ENCODE data around the gene RFWD3.

Gene RFWD3

DNA sequence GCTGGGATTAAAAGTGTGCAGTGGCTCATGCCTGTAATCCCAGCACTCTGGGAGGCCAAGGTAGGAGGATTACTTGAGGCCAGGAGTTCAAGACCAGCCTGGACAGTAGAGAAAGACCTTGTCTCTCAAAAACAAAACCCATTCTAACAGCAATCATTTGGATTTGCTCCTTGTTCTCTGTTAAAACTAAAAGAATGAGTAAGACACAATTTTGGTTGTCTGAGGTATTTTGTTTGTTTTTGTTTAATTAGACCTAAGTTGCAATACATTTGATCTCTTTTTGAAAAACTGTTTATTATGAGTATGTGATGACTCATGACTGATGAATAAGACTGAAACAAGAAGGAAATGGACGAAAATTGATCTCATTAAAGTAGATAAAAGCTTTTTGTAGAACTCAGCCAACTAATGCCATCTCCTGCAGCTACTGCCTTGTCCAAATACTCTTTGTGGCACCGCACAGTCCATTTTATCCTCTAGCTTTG is 88.8 kb downstream of the RFWD3 start:
- H3K79me2 ChIP-seq (ENCODE audit: insufficient read depth, low read length): peaks cover 41% of the 10 kb centered on the region
- H3K4me1 ChIP-seq (ENCODE audit: insufficient read depth, low read length): no peaks in the 10 kb centered on the region
- H3K4me3 ChIP-seq (ENCODE audit: low read depth in 1 of 2, low read length in 2 of 2): no peak overlapping the region
- no peaks in the 10 kb centered on the region for H3K9me3 ChIP-seq (ENCODE audit: insufficient read depth, low read length, severe bottlenecking)
- TF ChIP-seq EZH2 (IDR thresholded peaks at IDR 0.05; ENCODE audit: borderline replicate concordance, low read depth, low read length, severe bottlenecking): no peak
- TF ChIP-seq, protein P1, sequence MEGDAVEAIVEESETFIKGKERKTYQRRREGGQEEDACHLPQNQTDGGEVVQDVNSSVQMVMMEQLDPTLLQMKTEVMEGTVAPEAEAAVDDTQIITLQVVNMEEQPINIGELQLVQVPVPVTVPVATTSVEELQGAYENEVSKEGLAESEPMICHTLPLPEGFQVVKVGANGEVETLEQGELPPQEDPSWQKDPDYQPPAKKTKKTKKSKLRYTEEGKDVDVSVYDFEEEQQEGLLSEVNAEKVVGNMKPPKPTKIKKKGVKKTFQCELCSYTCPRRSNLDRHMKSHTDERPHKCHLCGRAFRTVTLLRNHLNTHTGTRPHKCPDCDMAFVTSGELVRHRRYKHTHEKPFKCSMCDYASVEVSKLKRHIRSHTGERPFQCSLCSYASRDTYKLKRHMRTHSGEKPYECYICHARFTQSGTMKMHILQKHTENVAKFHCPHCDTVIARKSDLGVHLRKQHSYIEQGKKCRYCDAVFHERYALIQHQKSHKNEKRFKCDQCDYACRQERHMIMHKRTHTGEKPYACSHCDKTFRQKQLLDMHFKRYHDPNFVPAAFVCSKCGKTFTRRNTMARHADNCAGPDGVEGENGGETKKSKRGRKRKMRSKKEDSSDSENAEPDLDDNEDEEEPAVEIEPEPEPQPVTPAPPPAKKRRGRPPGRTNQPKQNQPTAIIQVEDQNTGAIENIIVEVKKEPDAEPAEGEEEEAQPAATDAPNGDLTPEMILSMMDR (IDR thresholded peaks at IDR 0.05; ENCODE audit: borderline replicate concordance, extremely low read depth, low read length, poor library complexity, severe bottlenecking): no peak
- no peak overlapping the region for H3K9ac ChIP-seq (ENCODE audit: low read depth, low read length)
- H3K27me3 ChIP-seq (ENCODE audit: insufficient read depth, low read length, poor library complexity): no peaks in the 10 kb centered on the region
- no peaks in the 10 kb centered on the region for H3K36me3 ChIP-seq (ENCODE audit: insufficient read depth, low read length)
- ATAC-seq (ENCODE audit: insufficient read depth, low read depth) (no peak), DNase-seq (no peak)
- H3K27ac ChIP-seq (ENCODE audit: low read length): no peak overlapping the region
- peaks cover 5% of the 10 kb centered on the region; the same call in 1 of the 2 replicates for H4K20me1 ChIP-seq (ENCODE audit: insufficient read depth, low read length)
- H2AFZ ChIP-seq (ENCODE audit: low read depth, low read length): no peak overlapping the region
- H3K4me2 ChIP-seq (ENCODE audit: insufficient read depth, low read length): no peak overlapping the region

DNA sequence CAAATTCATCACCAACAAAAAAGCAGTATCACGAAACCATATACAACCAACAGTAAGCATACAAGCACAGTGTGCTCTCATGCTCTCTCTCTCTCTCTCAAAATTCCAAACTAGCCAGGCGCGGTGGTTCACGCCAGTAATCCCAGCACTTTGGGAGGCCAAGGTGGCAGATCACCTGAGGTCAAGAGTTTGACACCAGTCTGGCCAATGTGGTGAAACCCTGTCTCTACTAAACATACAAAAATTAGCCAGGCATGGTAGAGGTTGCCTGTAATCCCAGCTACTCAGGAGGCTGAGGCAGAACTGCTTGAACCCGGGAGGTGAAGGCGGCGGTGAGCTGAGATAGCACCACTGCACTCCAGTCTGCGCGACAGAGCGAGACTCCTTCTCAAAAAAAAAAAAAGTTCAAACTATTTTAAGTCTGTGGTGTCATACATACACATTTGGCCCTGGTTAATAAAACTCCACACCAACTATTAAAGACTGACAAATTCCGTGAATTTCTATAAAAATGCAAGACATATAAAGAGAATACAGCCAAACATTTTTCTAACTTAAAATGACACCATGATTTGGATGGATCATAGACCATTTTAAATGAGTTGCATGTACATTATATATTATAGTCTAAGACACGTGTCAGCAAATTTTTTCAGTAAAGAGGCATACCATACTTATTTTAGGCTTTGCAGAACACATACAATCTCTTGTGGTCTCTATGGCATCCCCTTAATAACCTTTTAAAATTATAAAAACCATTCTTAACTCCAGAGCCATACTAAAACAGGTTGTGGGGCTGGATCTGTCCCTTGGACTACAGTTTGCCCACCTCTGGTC is 90.7 kb downstream of the RFWD3 start:
- Histone ChIP-seq H4K20me1 (ENCODE audit: insufficient read depth, low read length) (peaks cover 8% of the 10 kb centered on the region; the same call in 1 of the 2 replicates), H3K4me3 (ENCODE audit: low read depth in 1 of 2, low read length in 2 of 2) (no peak overlapping the region), H3K27me3 (ENCODE audit: insufficient read depth, low read length, poor library complexity) (no peaks in the 10 kb centered on the region), H3K9me3 (ENCODE audit: insufficient read depth, low read length, severe bottlenecking) (no peaks in the 10 kb centered on the region), H3K9ac (ENCODE audit: low read depth, low read length) (no peak overlapping the region), H3K4me1 (ENCODE audit: insufficient read depth, low read length) (no peaks in the 10 kb centered on the region), H3K4me2 (ENCODE audit: insufficient read depth, low read length) (no peak overlapping the region), H3K36me3 (ENCODE audit: insufficient read depth, low read length) (no peaks in the 10 kb centered on the region), H3K27ac (ENCODE audit: low read length) (no peak overlapping the region), H2AFZ (ENCODE audit: low read depth, low read length) (no peak overlapping the region), H3K79me2 (ENCODE audit: insufficient read depth, low read length) (peaks cover 46% of the 10 kb centered on the region)
- DNase-seq (no peak), ATAC-seq (ENCODE audit: insufficient read depth, low read depth) (no peak)
- TF ChIP-seq, protein P1 (IDR thresholded peaks at IDR 0.05; ENCODE audit: borderline replicate concordance, extremely low read depth, low read length, poor library complexity, severe bottlenecking): no peak
- TF ChIP-seq EZH2 (IDR thresholded peaks at IDR 0.05; ENCODE audit: borderline replicate concordance, low read depth, low read length, severe bottlenecking): no peak

DNA sequence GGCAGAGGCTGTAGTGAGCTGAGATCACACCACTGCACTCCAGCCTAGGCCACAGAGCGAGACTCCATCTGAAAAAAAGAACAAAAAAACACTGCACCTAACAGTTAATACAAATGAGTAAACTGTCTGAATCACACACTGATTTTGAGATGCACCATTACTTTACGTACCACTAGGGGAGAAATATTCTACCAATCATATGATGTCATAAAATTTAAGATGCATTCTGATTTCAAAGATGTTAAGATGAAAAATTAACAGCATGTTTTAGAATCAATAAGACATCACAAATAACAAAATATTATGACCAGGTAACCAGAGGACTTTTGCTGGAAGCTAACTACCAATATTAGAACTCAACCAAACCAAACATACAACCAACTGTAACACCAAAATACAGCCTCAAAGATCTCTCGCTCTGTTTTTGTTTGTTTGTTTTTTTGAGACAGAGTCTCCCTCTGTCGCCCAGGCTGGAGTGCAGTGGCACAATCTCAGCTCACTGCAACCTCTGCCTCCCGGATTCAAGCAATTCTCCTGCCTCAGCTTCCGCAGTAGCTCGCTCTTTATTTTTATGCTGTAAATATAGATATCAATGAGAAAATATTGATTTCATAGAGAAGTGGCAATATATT is 91.4 kb downstream of the RFWD3 start:
- Histone ChIP-seq H3K27me3 (ENCODE audit: insufficient read depth, low read length, poor library complexity) (no peaks in the 10 kb centered on the region), H3K36me3 (ENCODE audit: insufficient read depth, low read length) (no peaks in the 10 kb centered on the region), H3K27ac (ENCODE audit: low read length) (no peak overlapping the region), H3K79me2 (ENCODE audit: insufficient read depth, low read length) (peaks cover 50% of the 10 kb centered on the region), H3K9ac (ENCODE audit: low read depth, low read length) (no peak overlapping the region), H4K20me1 (ENCODE audit: insufficient read depth, low read length) (peaks cover 14% of the 10 kb centered on the region; the same call in 1 of the 2 replicates), H3K9me3 (ENCODE audit: insufficient read depth, low read length, severe bottlenecking) (no peaks in the 10 kb centered on the region), H3K4me2 (ENCODE audit: insufficient read depth, low read length) (no peak overlapping the region), H3K4me3 (ENCODE audit: low read depth in 1 of 2, low read length in 2 of 2) (no peak overlapping the region), H3K4me1 (ENCODE audit: insufficient read depth, low read length) (no peaks in the 10 kb centered on the region), H2AFZ (ENCODE audit: low read depth, low read length) (no peak overlapping the region)
- ATAC-seq (ENCODE audit: insufficient read depth, low read depth) (no peak), DNase-seq (no peak)
- TF ChIP-seq EZH2 (IDR thresholded peaks at IDR 0.05; ENCODE audit: borderline replicate concordance, low read depth, low read length, severe bottlenecking): no peak
- TF ChIP-seq, protein P1 (IDR thresholded peaks at IDR 0.05; ENCODE audit: borderline replicate concordance, extremely low read depth, low read length, poor library complexity, severe bottlenecking): peak; percentile 3
